Measurements from ENCODE around the gene SAA1.

- no peak for TF ChIP-seq GATA2 (IDR thresholded peaks at IDR 0.05; ENCODE audit: insufficient read depth, insufficient read length, low read depth, low read length)
- no peak for TF ChIP-seq CTCF (IDR thresholded peaks at IDR 0.05; ENCODE audit: extremely low read depth in 1 of 2, insufficient read depth in 1 of 2, low read depth in 1 of 2, low read length in 2 of 2)
- no peak for TF ChIP-seq EZH2 (IDR thresholded peaks at IDR 0.05; ENCODE audit: borderline replicate concordance, low read depth, low read length, severe bottlenecking)
- no peak for TF ChIP-seq MAX (IDR thresholded peaks at IDR 0.05; ENCODE audit: insufficient read depth, insufficient read length)
Measured at GRCh38 chr11:18313965-18314763, 48.1 kb downstream of the SAA1 start.
